ENCODE results near the gene SHMT2. TPM values are rescaled to one million over a fixed set of nuclear protein-coding genes. Genes with fewer than 3 reads are reported as not detected.

The SHMT2 gene
- total RNA-seq, 2 donors from 2014 or later, result 76.7 to 134 TPM

GRCh38 chr12:57234571-57235016 lies 5.1 kb downstream of the SHMT2 start:
- no peak overlapping the region for H3K4me3 ChIP-seq (ENCODE audit: low read length)
- H3K27ac Mint-ChIP-seq, result no peak overlapping the region
- no peak for DNase-seq
- peaks cover 41% of the 10 kb centered on the region for H3K36me3 ChIP-seq (ENCODE audit: control insufficient read depth, insufficient read depth, low read length)
- H3K9me3 Mint-ChIP-seq, result no peaks in the 10 kb centered on the region
- peaks cover 40% of the 10 kb centered on the region for H3K36me3 Mint-ChIP-seq (ENCODE audit: low read depth)
- H3K27me3 ChIP-seq (ENCODE audit: control insufficient read depth, insufficient read depth, low read length, poor library complexity, severe bottlenecking), result peaks cover 54% of the 10 kb centered on the region
- TF ChIP-seq, protein P1, sequence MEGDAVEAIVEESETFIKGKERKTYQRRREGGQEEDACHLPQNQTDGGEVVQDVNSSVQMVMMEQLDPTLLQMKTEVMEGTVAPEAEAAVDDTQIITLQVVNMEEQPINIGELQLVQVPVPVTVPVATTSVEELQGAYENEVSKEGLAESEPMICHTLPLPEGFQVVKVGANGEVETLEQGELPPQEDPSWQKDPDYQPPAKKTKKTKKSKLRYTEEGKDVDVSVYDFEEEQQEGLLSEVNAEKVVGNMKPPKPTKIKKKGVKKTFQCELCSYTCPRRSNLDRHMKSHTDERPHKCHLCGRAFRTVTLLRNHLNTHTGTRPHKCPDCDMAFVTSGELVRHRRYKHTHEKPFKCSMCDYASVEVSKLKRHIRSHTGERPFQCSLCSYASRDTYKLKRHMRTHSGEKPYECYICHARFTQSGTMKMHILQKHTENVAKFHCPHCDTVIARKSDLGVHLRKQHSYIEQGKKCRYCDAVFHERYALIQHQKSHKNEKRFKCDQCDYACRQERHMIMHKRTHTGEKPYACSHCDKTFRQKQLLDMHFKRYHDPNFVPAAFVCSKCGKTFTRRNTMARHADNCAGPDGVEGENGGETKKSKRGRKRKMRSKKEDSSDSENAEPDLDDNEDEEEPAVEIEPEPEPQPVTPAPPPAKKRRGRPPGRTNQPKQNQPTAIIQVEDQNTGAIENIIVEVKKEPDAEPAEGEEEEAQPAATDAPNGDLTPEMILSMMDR (conservative IDR thresholded peaks at IDR 0.05), result no peak
- H3K9ac ChIP-seq (ENCODE audit: extremely low read depth, low read length, poor library complexity, severe bottlenecking), result no peak overlapping the region
- H3K27ac ChIP-seq (ENCODE audit: low read depth, low read length), result no peak overlapping the region
- peaks cover 22% of the 10 kb centered on the region for H3K4me1 Mint-ChIP-seq
- H3K9me3 ChIP-seq (ENCODE audit: control insufficient read depth, low read length), result no peaks in the 10 kb centered on the region
- H3K27me3 Mint-ChIP-seq (ENCODE audit: insufficient read depth), result peaks cover 50% of the 10 kb centered on the region
- 92 to 93% methylated on average over 5 to 10 of the region's 10 CpGs for WGBS, 2 experiments (ENCODE audit: insufficient coverage in 1 of 2, insufficient read length in 1 of 2)
- no peak overlapping the region for H3K4me3 Mint-ChIP-seq
- H3K4me1 ChIP-seq (ENCODE audit: control insufficient read depth, insufficient read depth, low read length), result peaks cover 16% of the 10 kb centered on the region

- H3K9me3 ChIP-seq (ENCODE audit: control insufficient read depth, low read length), result no peaks in the 10 kb centered on the region
- H3K4me1 ChIP-seq (ENCODE audit: control insufficient read depth, insufficient read depth, low read length), result peaks cover 16% of the 10 kb centered on the region
- Mint-ChIP-seq H3K4me1 (peaks cover 22% of the 10 kb centered on the region), H3K9me3 (no peaks in the 10 kb centered on the region), H3K27ac (no peak overlapping the region), H3K36me3 (ENCODE audit: low read depth) (peaks cover 40% of the 10 kb centered on the region), H3K27me3 (ENCODE audit: insufficient read depth) (peaks cover 56% of the 10 kb centered on the region), H3K4me3 (no peak overlapping the region)
- no peak overlapping the region for H3K27ac ChIP-seq (ENCODE audit: low read depth, low read length)
- WGBS, 2 experiments (ENCODE audit: insufficient coverage in 1 of 2, insufficient read length in 1 of 2), result 79 to 89% methylated on average over 14 to 26 of the region's 26 CpGs
- no peak overlapping the region for H3K4me3 ChIP-seq (ENCODE audit: low read length)
- TF ChIP-seq, protein P1 (conservative IDR thresholded peaks at IDR 0.05), result no peak
- peaks cover 41% of the 10 kb centered on the region for H3K36me3 ChIP-seq (ENCODE audit: control insufficient read depth, insufficient read depth, low read length)
- no peak overlapping the region for H3K9ac ChIP-seq (ENCODE audit: extremely low read depth, low read length, poor library complexity, severe bottlenecking)
- peak; percentile 91 for DNase-seq
- H3K27me3 ChIP-seq (ENCODE audit: control insufficient read depth, insufficient read depth, low read length, poor library complexity, severe bottlenecking), result peaks cover 60% of the 10 kb centered on the region
Measured at GRCh38 chr12:57235017-57235727, 5.7 kb downstream of the SHMT2 start.

- TF ChIP-seq, protein P1 (conservative IDR thresholded peaks at IDR 0.05), result no peak
- Mint-ChIP-seq H3K4me1 (peaks cover 22% of the 10 kb centered on the region), H3K27me3 (ENCODE audit: insufficient read depth) (peaks cover 61% of the 10 kb centered on the region), H3K9me3 (no peaks in the 10 kb centered on the region), H3K27ac (no peak overlapping the region), H3K4me3 (no peak overlapping the region), H3K36me3 (ENCODE audit: low read depth) (peaks cover 34% of the 10 kb centered on the region)
- Histone ChIP-seq H3K9ac (ENCODE audit: extremely low read depth, low read length, poor library complexity, severe bottlenecking) (no peak overlapping the region), H3K36me3 (ENCODE audit: control insufficient read depth, insufficient read depth, low read length) (peaks cover 40% of the 10 kb centered on the region), H3K4me3 (ENCODE audit: low read length) (no peak overlapping the region), H3K4me1 (ENCODE audit: control insufficient read depth, insufficient read depth, low read length) (peaks cover 11% of the 10 kb centered on the region), H3K27me3 (ENCODE audit: control insufficient read depth, insufficient read depth, low read length, poor library complexity, severe bottlenecking) (peaks cover 66% of the 10 kb centered on the region), H3K9me3 (ENCODE audit: control insufficient read depth, low read length) (no peaks in the 10 kb centered on the region), H3K27ac (ENCODE audit: low read depth, low read length) (no peak overlapping the region)
- no peak for DNase-seq
- WGBS, 2 experiments (ENCODE audit: insufficient coverage in 1 of 2, insufficient read length in 1 of 2), result 80 to 84% methylated on average over 4 to 8 of the region's 8 CpGs
Measured at GRCh38 chr12:57235728-57236131, 6.2 kb downstream of the SHMT2 start.

Data from endodermal cell (in vitro differentiated cells).